Measurements from ENCODE around the gene EFL1.
"Not testable (repeated sequence)": the region's sequence is repeated elsewhere in the genome, so short reads cannot be mapped to it uniquely, and the experiment has no call there.

The EFL1 gene

GRCh38 chr15:82197733-82198594 lies 64.6 kb downstream of the EFL1 start:
- peak; percentile 34 for DNase-seq (ENCODE audit: low read depth)

- DNase-seq (ENCODE audit: low read depth): no peak
Observed at GRCh38 chr15:82196353-82196752, 66.2 kb downstream of the EFL1 start.

GRCh38 chr15:82195818-82196217 lies 66.7 kb downstream of the EFL1 start:
- not testable (repeated sequence) for DNase-seq (ENCODE audit: low read depth)

- DNase-seq (ENCODE audit: low read depth): not testable (repeated sequence)
Observed at GRCh38 chr15:82194488-82194887, 68.0 kb downstream of the EFL1 start.

GRCh38 chr15:82193435-82193834 lies 69.1 kb downstream of the EFL1 start:
- not testable (repeated sequence) for DNase-seq (ENCODE audit: low read depth)

- DNase-seq (ENCODE audit: low read depth): not testable (repeated sequence)
Observed at GRCh38 chr15:82192394-82192793, 70.1 kb downstream of the EFL1 start.

- DNase-seq (ENCODE audit: low read depth): no peak
Observed at GRCh38 chr15:82186719-82187406, 75.7 kb downstream of the EFL1 start.

- DNase-seq (ENCODE audit: low read depth): no peak
Observed at GRCh38 chr15:82186161-82186560, 76.4 kb downstream of the EFL1 start.

- DNase-seq (ENCODE audit: low read depth): no peak
Observed at GRCh38 chr15:82184776-82185175, 77.8 kb downstream of the EFL1 start.

- no peak for DNase-seq (ENCODE audit: low read depth)
Observed at GRCh38 chr15:82184355-82184754, 78.2 kb downstream of the EFL1 start.

GRCh38 chr15:82183121-82184031 lies 79.2 kb downstream of the EFL1 start:
- DNase-seq (ENCODE audit: low read depth): no peak

GRCh38 chr15:82181371-82181770 lies 81.2 kb downstream of the EFL1 start:
- no peak for DNase-seq (ENCODE audit: low read depth)

- DNase-seq (ENCODE audit: low read depth): no peak
Observed at GRCh38 chr15:82178061-82178460, 84.5 kb downstream of the EFL1 start.

- no peak for DNase-seq (ENCODE audit: low read depth)
Observed at GRCh38 chr15:82177291-82178010, 85.1 kb downstream of the EFL1 start.

- no peak for DNase-seq (ENCODE audit: low read depth)
Observed at GRCh38 chr15:82176542-82176941, 86.0 kb downstream of the EFL1 start.

- DNase-seq (ENCODE audit: low read depth): no peak
Observed at GRCh38 chr15:82174471-82175235, 87.9 kb downstream of the EFL1 start.

GRCh38 chr15:82173108-82173507 lies 89.4 kb downstream of the EFL1 start:
- DNase-seq (ENCODE audit: low read depth): no peak

GRCh38 chr15:82172506-82172905 lies 90.0 kb downstream of the EFL1 start:
- no peak for DNase-seq (ENCODE audit: low read depth)

GRCh38 chr15:82168757-82169156 lies 93.8 kb downstream of the EFL1 start:
- no peak for DNase-seq (ENCODE audit: low read depth)

- no peak for DNase-seq (ENCODE audit: low read depth)
Observed at GRCh38 chr15:82168296-82168695, 94.2 kb downstream of the EFL1 start.

- no peak for DNase-seq (ENCODE audit: low read depth)
Observed at GRCh38 chr15:82165948-82166376, 96.6 kb downstream of the EFL1 start.

Data from CMK (cell line).